ENCODE data around the gene PRKG1.

DNA sequence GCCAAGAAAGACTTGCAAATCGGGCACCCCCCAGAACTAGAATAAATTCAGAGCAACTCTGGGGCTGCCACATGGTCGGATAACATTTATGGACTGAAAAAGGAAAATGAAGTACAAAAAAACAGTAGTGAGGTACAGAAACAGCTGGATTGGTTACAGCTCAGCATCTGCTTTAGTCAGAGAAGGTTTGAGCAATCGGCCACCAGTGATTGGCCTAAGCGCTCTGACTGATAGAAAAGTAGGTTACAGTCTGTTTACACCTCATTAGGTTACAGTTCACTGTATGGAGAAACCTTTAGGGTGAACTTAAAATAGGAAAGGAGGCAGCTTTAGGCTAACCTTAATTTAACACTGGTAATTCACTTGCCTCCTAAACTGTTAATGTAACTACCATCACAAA, 1137.8 kb downstream of the PRKG1 start:
- TF ChIP-seq PAX5 (IDR thresholded peaks at IDR 0.05; ENCODE audit: insufficient read depth, low read length, severe bottlenecking) = no peak
- no peak for TF ChIP-seq POLR2A (IDR thresholded peaks at IDR 0.05; ENCODE audit: low read depth, low read length)
- no peak for TF ChIP-seq POLR2AphosphoS5 (IDR thresholded peaks at IDR 0.05; ENCODE audit: low read depth, low read length)
- no peak for TF ChIP-seq TAF1 (IDR thresholded peaks at IDR 0.05; ENCODE audit: low read depth, low read length)

Data from GM12891 (cell line).